ENCODE measurements around the gene FAM149B1.

FAM149B1 gene

DNA sequence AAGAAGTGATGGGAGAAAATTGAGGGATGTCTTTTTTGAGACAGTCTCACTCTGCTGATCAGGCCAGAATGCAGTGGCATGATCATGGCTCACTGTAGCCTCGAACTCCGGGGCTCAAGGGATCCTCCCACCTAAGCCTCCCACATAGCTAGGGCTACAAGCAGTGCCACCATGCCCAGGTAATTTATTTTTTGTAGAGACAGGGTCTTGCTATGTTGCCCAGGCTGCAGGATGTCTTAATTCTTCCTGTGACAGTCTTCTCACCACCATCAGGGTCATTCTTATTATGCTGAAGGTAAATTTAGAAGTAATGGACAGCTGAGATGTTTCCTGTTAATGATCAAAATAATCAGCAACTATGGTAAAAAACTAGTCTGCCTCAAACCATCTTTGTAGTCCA, 72.0 kb downstream of the FAM149B1 start:
- H3K4me1 ChIP-seq (ENCODE audit: insufficient read depth, low read length) = peaks cover 14% of the 10 kb centered on the region
- TF ChIP-seq, protein P1, sequence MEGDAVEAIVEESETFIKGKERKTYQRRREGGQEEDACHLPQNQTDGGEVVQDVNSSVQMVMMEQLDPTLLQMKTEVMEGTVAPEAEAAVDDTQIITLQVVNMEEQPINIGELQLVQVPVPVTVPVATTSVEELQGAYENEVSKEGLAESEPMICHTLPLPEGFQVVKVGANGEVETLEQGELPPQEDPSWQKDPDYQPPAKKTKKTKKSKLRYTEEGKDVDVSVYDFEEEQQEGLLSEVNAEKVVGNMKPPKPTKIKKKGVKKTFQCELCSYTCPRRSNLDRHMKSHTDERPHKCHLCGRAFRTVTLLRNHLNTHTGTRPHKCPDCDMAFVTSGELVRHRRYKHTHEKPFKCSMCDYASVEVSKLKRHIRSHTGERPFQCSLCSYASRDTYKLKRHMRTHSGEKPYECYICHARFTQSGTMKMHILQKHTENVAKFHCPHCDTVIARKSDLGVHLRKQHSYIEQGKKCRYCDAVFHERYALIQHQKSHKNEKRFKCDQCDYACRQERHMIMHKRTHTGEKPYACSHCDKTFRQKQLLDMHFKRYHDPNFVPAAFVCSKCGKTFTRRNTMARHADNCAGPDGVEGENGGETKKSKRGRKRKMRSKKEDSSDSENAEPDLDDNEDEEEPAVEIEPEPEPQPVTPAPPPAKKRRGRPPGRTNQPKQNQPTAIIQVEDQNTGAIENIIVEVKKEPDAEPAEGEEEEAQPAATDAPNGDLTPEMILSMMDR (IDR thresholded peaks at IDR 0.05; ENCODE audit: borderline replicate concordance, extremely low read depth, low read length, poor library complexity, severe bottlenecking) = no peak
- no peak for TF ChIP-seq EZH2 (IDR thresholded peaks at IDR 0.05; ENCODE audit: borderline replicate concordance, low read depth, low read length, severe bottlenecking)
- H3K9me3 ChIP-seq (ENCODE audit: insufficient read depth, low read length, severe bottlenecking) = no peaks in the 10 kb centered on the region
- H3K4me3 ChIP-seq (ENCODE audit: low read depth in 1 of 2, low read length in 2 of 2) = no peak overlapping the region
- no peak overlapping the region for H3K27ac ChIP-seq (ENCODE audit: low read length)
- no peak overlapping the region for H3K4me2 ChIP-seq (ENCODE audit: insufficient read depth, low read length)
- peaks cover 17% of the 10 kb centered on the region; the same call in 1 of the 2 replicates for H4K20me1 ChIP-seq (ENCODE audit: insufficient read depth, low read length)
- H3K9ac ChIP-seq (ENCODE audit: low read depth, low read length) = no peak overlapping the region
- peaks cover 43% of the 10 kb centered on the region for H3K79me2 ChIP-seq (ENCODE audit: insufficient read depth, low read length)
- peaks cover 90% of the 10 kb centered on the region for H3K36me3 ChIP-seq (ENCODE audit: insufficient read depth, low read length)
- no peak overlapping the region for H2AFZ ChIP-seq (ENCODE audit: low read depth, low read length)
- no peak for ATAC-seq (ENCODE audit: insufficient read depth, low read depth)
- H3K27me3 ChIP-seq (ENCODE audit: insufficient read depth, low read length, poor library complexity) = no peaks in the 10 kb centered on the region
- no peak for DNase-seq

DNA sequence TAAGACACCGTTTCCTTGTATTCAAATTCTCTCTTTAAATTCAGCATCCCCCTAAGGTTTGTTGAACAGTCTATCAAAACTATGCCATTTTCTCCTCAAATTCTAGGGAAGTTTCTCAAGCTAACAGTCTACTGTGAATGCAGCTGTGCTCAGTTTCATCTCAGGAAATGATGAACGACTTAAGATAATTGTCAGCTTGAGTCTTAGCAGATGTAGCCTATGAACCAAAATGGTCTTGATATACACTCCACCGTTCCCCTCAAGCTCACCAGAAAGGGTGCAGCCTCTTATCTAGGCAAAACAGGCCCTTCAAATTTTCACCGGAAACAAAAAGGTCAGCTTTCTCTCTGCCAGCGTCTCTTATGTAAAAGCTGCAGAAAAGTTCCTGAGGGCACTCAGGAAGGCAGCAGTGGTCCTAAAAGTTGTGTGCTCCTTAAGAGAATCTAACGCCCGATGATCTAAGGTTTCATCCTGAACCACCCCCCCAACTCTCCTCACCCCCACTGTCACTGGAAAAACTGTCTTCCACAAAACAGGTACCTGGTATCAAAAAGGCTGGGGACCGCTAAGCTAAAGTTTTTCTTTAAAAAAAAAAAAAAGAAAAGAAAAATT, 77.1 kb downstream of the FAM149B1 start:
- Histone ChIP-seq H4K20me1 (ENCODE audit: insufficient read depth, low read length) (peaks cover 22% of the 10 kb centered on the region; the same call in 1 of the 2 replicates), H3K27me3 (ENCODE audit: insufficient read depth, low read length, poor library complexity) (no peaks in the 10 kb centered on the region), H3K4me2 (ENCODE audit: insufficient read depth, low read length) (peak overlapping the region; percentile 62), H3K36me3 (ENCODE audit: insufficient read depth, low read length) (peaks cover 76% of the 10 kb centered on the region), H3K4me3 (ENCODE audit: low read depth in 1 of 2, low read length in 2 of 2) (peak overlapping the region; percentile 78 to 79; a peak in 3 of 4 replicates), H3K27ac (ENCODE audit: low read length) (peak overlapping the region; percentile 47), H2AFZ (ENCODE audit: low read depth, low read length) (no peak overlapping the region), H3K79me2 (ENCODE audit: insufficient read depth, low read length) (peaks cover 85% of the 10 kb centered on the region), H3K4me1 (ENCODE audit: insufficient read depth, low read length) (peaks cover 49% of the 10 kb centered on the region), H3K9me3 (ENCODE audit: insufficient read depth, low read length, severe bottlenecking) (no peaks in the 10 kb centered on the region), H3K9ac (ENCODE audit: low read depth, low read length) (peak overlapping the region; percentile 94)
- no peak for ATAC-seq (ENCODE audit: insufficient read depth, low read depth)
- TF ChIP-seq EZH2 (IDR thresholded peaks at IDR 0.05; ENCODE audit: borderline replicate concordance, low read depth, low read length, severe bottlenecking) = no peak
- no peak for DNase-seq

DNA sequence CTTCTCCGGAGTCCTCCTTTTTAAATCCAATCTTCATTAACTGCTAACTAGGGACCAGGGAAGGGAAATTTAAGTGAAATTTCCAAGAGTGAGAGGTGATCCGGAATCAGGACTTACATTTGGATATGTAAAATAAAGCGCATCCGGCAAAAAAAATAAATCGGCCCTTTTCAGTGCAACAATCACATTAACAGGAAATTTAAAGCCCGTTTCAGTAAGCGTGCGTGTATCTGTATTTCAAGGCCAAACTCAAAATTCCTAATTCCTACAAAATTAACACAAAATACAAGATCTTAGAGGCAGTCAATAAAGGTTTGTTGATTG, 78.4 kb downstream of the FAM149B1 start:
- Histone ChIP-seq H3K4me1 (ENCODE audit: insufficient read depth, low read length) (peaks cover 61% of the 10 kb centered on the region), H4K20me1 (ENCODE audit: insufficient read depth, low read length) (peaks cover 16% of the 10 kb centered on the region; the same call in 1 of the 2 replicates), H3K9ac (ENCODE audit: low read depth, low read length) (peak overlapping the region; percentile 94), H3K4me3 (ENCODE audit: low read depth in 1 of 2, low read length in 2 of 2) (peak overlapping the region; percentile 78 to 79), H3K27me3 (ENCODE audit: insufficient read depth, low read length, poor library complexity) (no peaks in the 10 kb centered on the region), H3K36me3 (ENCODE audit: insufficient read depth, low read length) (peaks cover 75% of the 10 kb centered on the region), H3K27ac (ENCODE audit: low read length) (peak overlapping the region; percentile 97), H3K79me2 (ENCODE audit: insufficient read depth, low read length) (peaks cover 87% of the 10 kb centered on the region), H2AFZ (ENCODE audit: low read depth, low read length) (peak overlapping the region; percentile 98), H3K4me2 (ENCODE audit: insufficient read depth, low read length) (peak overlapping the region; percentile 62), H3K9me3 (ENCODE audit: insufficient read depth, low read length, severe bottlenecking) (no peaks in the 10 kb centered on the region)
- no peak for DNase-seq
- no peak for ATAC-seq (ENCODE audit: insufficient read depth, low read depth)
- TF ChIP-seq, protein P1 (IDR thresholded peaks at IDR 0.05; ENCODE audit: borderline replicate concordance, extremely low read depth, low read length, poor library complexity, severe bottlenecking) = no peak
- no peak for TF ChIP-seq EZH2 (IDR thresholded peaks at IDR 0.05; ENCODE audit: borderline replicate concordance, low read depth, low read length, severe bottlenecking)

DNA sequence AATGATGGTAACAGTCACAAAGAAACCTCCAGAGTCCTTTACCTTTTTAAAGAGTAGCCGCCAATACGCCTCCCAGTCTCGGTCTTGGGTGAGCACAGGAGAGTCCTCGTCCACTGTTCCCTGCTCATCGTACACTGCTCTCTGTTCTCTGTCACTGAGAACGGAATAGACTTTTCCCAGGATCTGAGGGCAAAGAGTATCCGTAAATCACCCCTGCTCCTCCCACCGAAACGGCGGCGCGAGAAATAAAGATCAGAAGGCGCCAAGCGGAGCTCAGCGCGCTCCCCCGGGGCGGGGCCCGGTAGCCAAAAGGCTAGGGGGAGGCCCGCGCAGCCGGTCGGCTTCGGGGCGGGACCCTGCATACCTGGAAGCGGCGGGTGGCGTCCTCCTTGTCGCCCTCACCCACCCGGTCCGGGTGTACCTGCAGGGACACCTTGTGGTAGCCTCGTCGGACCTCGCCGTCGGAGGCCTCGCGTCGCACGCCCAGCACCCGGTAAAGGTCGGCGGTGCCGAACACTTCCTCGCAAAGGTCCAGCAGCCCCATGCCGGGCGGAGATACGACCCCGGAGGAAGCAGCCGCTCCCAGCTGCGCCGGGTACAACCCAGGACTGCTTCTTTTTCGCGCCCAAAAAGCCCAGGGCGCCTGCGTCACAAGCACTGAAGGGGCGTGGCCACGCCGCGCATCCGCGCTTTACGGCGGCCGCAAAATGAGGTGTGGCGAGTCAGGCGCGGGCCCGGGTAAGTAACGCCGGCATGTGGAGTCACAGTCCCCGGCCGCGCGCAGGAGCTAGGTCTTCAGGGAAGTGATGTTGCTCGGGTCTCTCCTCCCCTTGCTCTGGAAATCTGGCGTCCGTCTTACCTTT, 79.0 kb downstream of the FAM149B1 start, which contains the start of gene DNAJC9:
Gene DNAJC9 (minus strand): TSS at position 610 of the 863 bp plus-strand sequence. CDS start 66 bp downstream, at position 544.
- peak within 1 kb of the TSS; percentile 62 for H3K4me2 ChIP-seq (ENCODE audit: insufficient read depth, low read length)
- peaks cover 75% of the 10 kb centered on the region for H3K36me3 ChIP-seq (ENCODE audit: insufficient read depth, low read length)
- H4K20me1 ChIP-seq (ENCODE audit: insufficient read depth, low read length) = peaks cover 15% of the 10 kb centered on the region; the same call in 1 of the 2 replicates
- DNase-seq (peak; percentile 98), ATAC-seq (ENCODE audit: insufficient read depth, low read depth) (peak; percentile 86)
- no peaks in the 10 kb centered on the region for H3K9me3 ChIP-seq (ENCODE audit: insufficient read depth, low read length, severe bottlenecking)
- peak within 1 kb of the TSS; percentile 78 to 79 for H3K4me3 ChIP-seq (ENCODE audit: low read depth in 1 of 2, low read length in 2 of 2)
- H3K27ac ChIP-seq (ENCODE audit: low read length) = peak within 1 kb of the TSS; percentile 97
- H3K9ac ChIP-seq (ENCODE audit: low read depth, low read length) = peak within 1 kb of the TSS; percentile 94
- H3K79me2 ChIP-seq (ENCODE audit: insufficient read depth, low read length) = peaks cover 88% of the 10 kb centered on the region
- no peaks in the 10 kb centered on the region for H3K27me3 ChIP-seq (ENCODE audit: insufficient read depth, low read length, poor library complexity)
- peak within 1 kb of the TSS; percentile 98 for H2AFZ ChIP-seq (ENCODE audit: low read depth, low read length)
- TF ChIP-seq, protein P1 (IDR thresholded peaks at IDR 0.05; ENCODE audit: borderline replicate concordance, extremely low read depth, low read length, poor library complexity, severe bottlenecking) = no peak
- no peak for TF ChIP-seq EZH2 (IDR thresholded peaks at IDR 0.05; ENCODE audit: borderline replicate concordance, low read depth, low read length, severe bottlenecking)
- peaks cover 67% of the 10 kb centered on the region for H3K4me1 ChIP-seq (ENCODE audit: insufficient read depth, low read length)
